OCI-LY1 (cell line): ENCODE measurements around the gene PTPRM.

Experiments
- H2AFZ ChIP-seq: fragments of 200-600 bp; sonication (generic), shearing (Covaris generic); 2 replicates; pipeline ENCODE4 v1.6.0; 2014; ENCODE audit warnings: antibody characterized with exemption, mild to moderate bottlenecking, low read length
- H3F3A ChIP-seq: fragments of 200-600 bp; sonication (generic), shearing (Covaris generic); 2 replicates; pipeline ENCODE4 v1.6.0; 2014; ENCODE audit warnings: mild to moderate bottlenecking, antibody characterized with exemption, low read length, moderate library complexity; ENCODE audit not compliant: insufficient read depth
- H3K27ac ChIP-seq: fragments of 200-600 bp; sonication (generic); 2 replicates; pipeline ENCODE4 v1.5.1; 2014; ENCODE audit warnings: low read length, mixed run types, mild to moderate bottlenecking, low read depth; ENCODE audit not compliant: poor library complexity, severe bottlenecking
- H3K27me3 ChIP-seq: fragments of 200-600 bp; sonication (generic); 2 replicates; pipeline ENCODE4 v1.6.0; 2014; ENCODE audit warnings: antibody characterized with exemption, mild to moderate bottlenecking, low read length, moderate library complexity; ENCODE audit not compliant: insufficient read depth
- H3K36me3 ChIP-seq: fragments of 200-600 bp; sonication (generic); 2 replicates; pipeline ENCODE4 v1.6.1; 2014; ENCODE audit warnings: mild to moderate bottlenecking, antibody characterized with exemption, low read length, moderate library complexity, mixed read lengths; ENCODE audit not compliant: insufficient read depth
- H3K4me1 ChIP-seq: fragments of 200-600 bp; sonication (generic); 2 replicates; pipeline ENCODE4 v1.5.1; 2014; ENCODE audit warnings: mild to moderate bottlenecking, low read length, moderate library complexity; ENCODE audit not compliant: insufficient read depth, severe bottlenecking
- H3K4me2 ChIP-seq: fragments of 200-600 bp; sonication (generic), shearing (Covaris generic); 2 replicates; pipeline ENCODE4 v1.6.1; 2014; ENCODE audit warnings: low read length
- H3K4me3 ChIP-seq: fragments of 200-600 bp; sonication (generic); 2 replicates; pipeline ENCODE4 v1.5.1; 2014; ENCODE audit warnings: low read length, low read depth, mild to moderate bottlenecking, mixed read lengths; ENCODE audit not compliant: poor library complexity, severe bottlenecking
- H3K79me2 ChIP-seq: fragments of 200-600 bp; shearing (Covaris generic); 2 replicates; pipeline ENCODE4 v1.6.1; 2016; ENCODE audit warnings: mixed run types, low read length, mixed read lengths; ENCODE audit not compliant: insufficient read depth
- H3K9ac ChIP-seq: fragments of 200-600 bp; sonication (generic), shearing (Covaris generic); 2 replicates; pipeline ENCODE4 v1.6.1; 2014; ENCODE audit warnings: mild to moderate bottlenecking, low read length, mixed read lengths
- H3K9me2 ChIP-seq: fragments of 200-600 bp; sonication (generic), shearing (Covaris generic); 2 replicates; pipeline ENCODE4 v1.6.1; 2014; ENCODE audit warnings: low read depth, mild to moderate bottlenecking, low read length, mixed read lengths
- H3K9me3 ChIP-seq: fragments of 200-600 bp; shearing (Covaris generic); 2 replicates; pipeline ENCODE4 v1.6.1; 2014; ENCODE audit warnings: low read length, mixed read lengths
- H4K20me1 ChIP-seq: fragments of 200-600 bp; sonication (generic), shearing (Covaris generic); 2 replicates; pipeline ENCODE4 v1.6.0; 2016; ENCODE audit warnings: mild to moderate bottlenecking, low read length; ENCODE audit not compliant: insufficient read depth
- EZH2 ChIP-seq: fragments of 200-600 bp; sonication (generic), shearing (Covaris generic); IDR thresholded peaks from 2 replicates; pipeline ENCODE4 v1.8.0; 2017; ENCODE audit warnings: borderline replicate concordance, mixed run types, mild to moderate bottlenecking, antibody characterized with exemption, low read length, moderate library complexity, mixed read lengths
- TF ChIP-seq, protein P1 (sequence below): fragments of 200-600 bp; sonication (generic), shearing (Covaris generic); IDR thresholded peaks from 2 replicates; pipeline ENCODE4 v1.5.1; 2017; ENCODE audit warnings: mild to moderate bottlenecking, antibody characterized with exemption, low read length, moderate library complexity, mixed read lengths

Gene PTPRM

DNA sequence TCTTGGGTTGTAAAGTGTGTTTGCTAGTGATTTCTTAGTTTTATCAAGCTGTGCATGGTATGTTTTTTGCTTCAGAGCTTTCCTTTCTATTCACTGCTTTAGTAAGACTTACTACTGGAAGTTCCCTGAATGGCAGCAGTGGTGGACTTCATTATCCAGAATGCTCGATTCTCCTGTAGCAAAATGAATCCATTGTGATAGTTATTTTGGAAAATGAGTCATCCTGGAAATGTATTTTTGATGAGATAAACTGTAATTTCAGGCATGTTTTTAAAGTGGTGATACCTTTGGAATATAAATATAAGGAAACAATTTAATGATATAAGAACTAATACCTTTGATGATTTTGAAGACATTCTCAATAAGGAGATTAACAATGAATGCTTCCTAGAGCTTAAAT lies 387.1 kb downstream of the PTPRM start:
- Histone ChIP-seq H3K9ac (no peak overlapping the region), H3K4me2 (no peak overlapping the region), H3K36me3 (no peaks in the 10 kb centered on the region), H3F3A (no peaks in the 10 kb centered on the region), H3K27ac (no peak overlapping the region), H3K4me1 (no peaks in the 10 kb centered on the region), H2AFZ (no peak overlapping the region), H4K20me1 (no peaks in the 10 kb centered on the region), H3K27me3 (no peaks in the 10 kb centered on the region), H3K9me3 (no peaks in the 10 kb centered on the region), H3K79me2 (no peaks in the 10 kb centered on the region), H3K9me2 (no peaks in the 10 kb centered on the region), H3K4me3 (no peak overlapping the region)
- TF ChIP-seq, protein P1, sequence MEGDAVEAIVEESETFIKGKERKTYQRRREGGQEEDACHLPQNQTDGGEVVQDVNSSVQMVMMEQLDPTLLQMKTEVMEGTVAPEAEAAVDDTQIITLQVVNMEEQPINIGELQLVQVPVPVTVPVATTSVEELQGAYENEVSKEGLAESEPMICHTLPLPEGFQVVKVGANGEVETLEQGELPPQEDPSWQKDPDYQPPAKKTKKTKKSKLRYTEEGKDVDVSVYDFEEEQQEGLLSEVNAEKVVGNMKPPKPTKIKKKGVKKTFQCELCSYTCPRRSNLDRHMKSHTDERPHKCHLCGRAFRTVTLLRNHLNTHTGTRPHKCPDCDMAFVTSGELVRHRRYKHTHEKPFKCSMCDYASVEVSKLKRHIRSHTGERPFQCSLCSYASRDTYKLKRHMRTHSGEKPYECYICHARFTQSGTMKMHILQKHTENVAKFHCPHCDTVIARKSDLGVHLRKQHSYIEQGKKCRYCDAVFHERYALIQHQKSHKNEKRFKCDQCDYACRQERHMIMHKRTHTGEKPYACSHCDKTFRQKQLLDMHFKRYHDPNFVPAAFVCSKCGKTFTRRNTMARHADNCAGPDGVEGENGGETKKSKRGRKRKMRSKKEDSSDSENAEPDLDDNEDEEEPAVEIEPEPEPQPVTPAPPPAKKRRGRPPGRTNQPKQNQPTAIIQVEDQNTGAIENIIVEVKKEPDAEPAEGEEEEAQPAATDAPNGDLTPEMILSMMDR: no peak
- TF ChIP-seq EZH2: no peak

- H3K4me2 ChIP-seq: no peak overlapping the region
- H3K79me2 ChIP-seq: no peaks in the 10 kb centered on the region
- no peak overlapping the region for H2AFZ ChIP-seq
Measured at GRCh38 chr18:7955175-7955574, 388.1 kb downstream of the PTPRM start.

GRCh38 chr18:7957297-7957696 lies 390.2 kb downstream of the PTPRM start:
- no peaks in the 10 kb centered on the region for H3K4me1 ChIP-seq

More at GRCh38 chr18:7955175-7955574, 388.1 kb downstream of the PTPRM start:
- no peaks in the 10 kb centered on the region for H3K9me2 ChIP-seq
- no peak overlapping the region for H3K4me3 ChIP-seq
- H3K9me3 ChIP-seq: no peaks in the 10 kb centered on the region
- no peaks in the 10 kb centered on the region for H3K27me3 ChIP-seq
- H3K27ac ChIP-seq: no peak overlapping the region
- H3K4me1 ChIP-seq: no peaks in the 10 kb centered on the region
- H3F3A ChIP-seq: no peaks in the 10 kb centered on the region
- H4K20me1 ChIP-seq: no peaks in the 10 kb centered on the region
- no peak overlapping the region for H3K9ac ChIP-seq
- TF ChIP-seq, protein P1: no peak
- no peak for TF ChIP-seq EZH2
- H3K36me3 ChIP-seq: no peaks in the 10 kb centered on the region

More at GRCh38 chr18:7957297-7957696, 390.2 kb downstream of the PTPRM start:
- H3F3A ChIP-seq: no peaks in the 10 kb centered on the region
- H3K4me2 ChIP-seq: no peak overlapping the region
- no peaks in the 10 kb centered on the region for H3K9me3 ChIP-seq
- no peak overlapping the region for H2AFZ ChIP-seq
- no peaks in the 10 kb centered on the region for H3K36me3 ChIP-seq
- H4K20me1 ChIP-seq: no peaks in the 10 kb centered on the region
- no peaks in the 10 kb centered on the region for H3K27me3 ChIP-seq
- no peaks in the 10 kb centered on the region for H3K9me2 ChIP-seq
- TF ChIP-seq, protein P1: no peak
- no peak for TF ChIP-seq EZH2
- H3K9ac ChIP-seq: no peak overlapping the region
- no peak overlapping the region for H3K4me3 ChIP-seq
- H3K79me2 ChIP-seq: no peaks in the 10 kb centered on the region
- H3K27ac ChIP-seq: no peak overlapping the region
